ENCODE results near the gene CAPNS1.

CAPNS1 gene

GRCh38 chr19:36139473-36140303, at the start of gene CAPNS1:
CAPNS1 (plus strand) TSS chr19:36140066; CDS start chr19:36141012, 946 bp downstream.
- peak; percentile 96 for DNase-seq (ENCODE audit: low spot score)

GRCh38 chr19:36090910-36091695, 48.8 kb upstream of the CAPNS1 start:
- DNase-seq (ENCODE audit: low spot score), result no peak

- no peak for DNase-seq (ENCODE audit: low spot score)
Observed at GRCh38 chr19:36092566-36092965, 47.3 kb upstream of the CAPNS1 start.

GRCh38 chr19:36093146-36093662, 46.7 kb upstream of the CAPNS1 start:
- peak; percentile 35 for DNase-seq (ENCODE audit: low spot score)

- no peak for DNase-seq (ENCODE audit: low spot score)
Observed at GRCh38 chr19:36093687-36094086, 46.2 kb upstream of the CAPNS1 start.

GRCh38 chr19:36097036-36097435, 42.8 kb upstream of the CAPNS1 start:
- DNase-seq (ENCODE audit: low spot score), result no peak

GRCh38 chr19:36099166-36099785, 40.6 kb upstream of the CAPNS1 start:
- DNase-seq (ENCODE audit: low spot score), result no peak

- no peak for DNase-seq (ENCODE audit: low spot score)
Observed at GRCh38 chr19:36100476-36100875, 39.4 kb upstream of the CAPNS1 start.

- DNase-seq (ENCODE audit: low spot score), result no peak
Observed at GRCh38 chr19:36101550-36102327, 38.1 kb upstream of the CAPNS1 start.

- DNase-seq (ENCODE audit: low spot score), result no peak
Observed at GRCh38 chr19:36103040-36103626, 36.7 kb upstream of the CAPNS1 start.

- no peak for DNase-seq (ENCODE audit: low spot score)
Observed at GRCh38 chr19:36103842-36104552, 35.9 kb upstream of the CAPNS1 start.

- no peak for DNase-seq (ENCODE audit: low spot score)
Observed at GRCh38 chr19:36106441-36106840, 33.4 kb upstream of the CAPNS1 start.

GRCh38 chr19:36106991-36107390, 32.9 kb upstream of the CAPNS1 start:
- DNase-seq (ENCODE audit: low spot score), result no peak

GRCh38 chr19:36108684-36109083, 31.2 kb upstream of the CAPNS1 start:
- no peak for DNase-seq (ENCODE audit: low spot score)

GRCh38 chr19:36110487-36111199, 29.2 kb upstream of the CAPNS1 start, which contains the start of gene OVOL3:
OVOL3 (plus strand) TSS chr19:36111143; CDS start chr19:36111203, 60 bp downstream.
- DNase-seq (ENCODE audit: low spot score), result no peak

GRCh38 chr19:36111200-36111539, 28.7 kb upstream of the CAPNS1 start:
- no peak for DNase-seq (ENCODE audit: low spot score)

GRCh38 chr19:36112678-36113077, 27.2 kb upstream of the CAPNS1 start:
- no peak for DNase-seq (ENCODE audit: low spot score)

GRCh38 chr19:36113425-36113824, 26.4 kb upstream of the CAPNS1 start:
- no peak for DNase-seq (ENCODE audit: low spot score)

- DNase-seq (ENCODE audit: low spot score), result peak; percentile 7
Observed at GRCh38 chr19:36113894-36114720, 25.8 kb upstream of the CAPNS1 start.
